ENCODE measurements around the gene TUBA1B.
"Not testable (repeated sequence)": the region's sequence is repeated elsewhere in the genome, so short reads cannot be mapped to it uniquely, and the experiment has no call there.

TUBA1B gene

GRCh38 chr12:49131051-49131893 is at the start of gene TUBA1B:
TSS of gene TUBA1B (minus strand) at chr12:49131395. CDS start at chr12:49131300, 95 bp downstream.
- peak; percentile 85 for DNase-seq (ENCODE audit: low read depth)

GRCh38 chr12:49174218-49174617 is 43.0 kb upstream of the TUBA1B start:
- DNase-seq (ENCODE audit: low read depth) = no peak

GRCh38 chr12:49170924-49171323 is 39.7 kb upstream of the TUBA1B start:
- no peak for DNase-seq (ENCODE audit: low read depth)

GRCh38 chr12:49165114-49165513 is 33.9 kb upstream of the TUBA1B start:
- no peak for DNase-seq (ENCODE audit: low read depth)

GRCh38 chr12:49161901-49162300 is 30.7 kb upstream of the TUBA1B start:
- not testable (repeated sequence) for DNase-seq (ENCODE audit: low read depth)

- DNase-seq (ENCODE audit: low read depth) = no peak
Measured at GRCh38 chr12:49161092-49161795, 30.0 kb upstream of the TUBA1B start.

- no peak for DNase-seq (ENCODE audit: low read depth)
Measured at GRCh38 chr12:49160399-49160798, 29.2 kb upstream of the TUBA1B start.

- no peak for DNase-seq (ENCODE audit: low read depth)
Measured at GRCh38 chr12:49154221-49154620, 23.0 kb upstream of the TUBA1B start.

- no peak for DNase-seq (ENCODE audit: low read depth)
Measured at GRCh38 chr12:49147384-49147783, 16.2 kb upstream of the TUBA1B start.

- no peak for DNase-seq (ENCODE audit: low read depth)
Measured at GRCh38 chr12:49146406-49146805, 15.2 kb upstream of the TUBA1B start.

GRCh38 chr12:49144384-49144783 is 13.2 kb upstream of the TUBA1B start:
- no peak for DNase-seq (ENCODE audit: low read depth)

GRCh38 chr12:49138999-49139398 is 7.8 kb upstream of the TUBA1B start:
- DNase-seq (ENCODE audit: low read depth) = no peak

GRCh38 chr12:49138587-49138986 is 7.4 kb upstream of the TUBA1B start:
- no peak for DNase-seq (ENCODE audit: low read depth)

- no peak for DNase-seq (ENCODE audit: low read depth)
Measured at GRCh38 chr12:49137476-49137875, 6.3 kb upstream of the TUBA1B start.

GRCh38 chr12:49136997-49137396 is 5.8 kb upstream of the TUBA1B start:
- not testable (repeated sequence) for DNase-seq (ENCODE audit: low read depth)

- DNase-seq (ENCODE audit: low read depth) = no peak
Measured at GRCh38 chr12:49133590-49133989, 2.4 kb upstream of the TUBA1B start.

GRCh38 chr12:49133014-49133413 is 1.8 kb upstream of the TUBA1B start:
- no peak for DNase-seq (ENCODE audit: low read depth)

- no peak for DNase-seq (ENCODE audit: low read depth)
Measured at GRCh38 chr12:49131894-49132461, 783 bp upstream of the TUBA1B start.

- DNase-seq (ENCODE audit: low read depth) = peak; percentile 92
Measured at GRCh38 chr12:49130151-49131050, 794 bp downstream of the TUBA1B start.

- no peak for DNase-seq (ENCODE audit: low read depth)
Measured at GRCh38 chr12:49129332-49130150, 1.7 kb downstream of the TUBA1B start.

GRCh38 chr12:49127971-49128370 is 3.2 kb downstream of the TUBA1B start:
- not testable (repeated sequence) for DNase-seq (ENCODE audit: low read depth)

Measured in activated T-helper 1 cell treated with Interleukin-2 at 50 U/mL for 16 hours (primary cell).